ENCODE results near the gene HMGXB3.

DNA sequence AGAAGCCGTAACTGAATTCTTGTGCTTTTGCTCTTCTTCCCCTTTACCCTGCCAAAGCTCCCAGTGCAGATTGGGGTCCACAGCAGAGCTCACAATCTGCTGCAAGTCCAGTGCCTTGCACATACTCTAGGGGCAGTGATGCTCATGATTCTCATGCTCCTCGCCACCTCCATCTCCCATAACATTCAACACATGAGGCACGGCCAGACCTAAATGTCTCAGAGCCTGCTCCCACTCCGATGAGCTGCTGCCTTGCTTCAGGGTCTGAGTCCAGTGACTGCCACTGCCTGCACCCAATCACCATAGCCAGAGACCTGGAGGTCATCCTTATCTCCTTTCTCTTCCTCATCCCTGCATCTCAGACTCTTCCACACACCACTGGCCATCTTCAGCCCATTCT lies 75.3 kb downstream of the HMGXB3 start:
- TF ChIP-seq POLR2AphosphoS5 (IDR thresholded peaks at IDR 0.05) (no peak), POLR2A (IDR thresholded peaks at IDR 0.05; ENCODE audit: low read depth) (no peak), EP300 (IDR thresholded peaks at IDR 0.05) (no peak)
- TF ChIP-seq, protein P1, sequence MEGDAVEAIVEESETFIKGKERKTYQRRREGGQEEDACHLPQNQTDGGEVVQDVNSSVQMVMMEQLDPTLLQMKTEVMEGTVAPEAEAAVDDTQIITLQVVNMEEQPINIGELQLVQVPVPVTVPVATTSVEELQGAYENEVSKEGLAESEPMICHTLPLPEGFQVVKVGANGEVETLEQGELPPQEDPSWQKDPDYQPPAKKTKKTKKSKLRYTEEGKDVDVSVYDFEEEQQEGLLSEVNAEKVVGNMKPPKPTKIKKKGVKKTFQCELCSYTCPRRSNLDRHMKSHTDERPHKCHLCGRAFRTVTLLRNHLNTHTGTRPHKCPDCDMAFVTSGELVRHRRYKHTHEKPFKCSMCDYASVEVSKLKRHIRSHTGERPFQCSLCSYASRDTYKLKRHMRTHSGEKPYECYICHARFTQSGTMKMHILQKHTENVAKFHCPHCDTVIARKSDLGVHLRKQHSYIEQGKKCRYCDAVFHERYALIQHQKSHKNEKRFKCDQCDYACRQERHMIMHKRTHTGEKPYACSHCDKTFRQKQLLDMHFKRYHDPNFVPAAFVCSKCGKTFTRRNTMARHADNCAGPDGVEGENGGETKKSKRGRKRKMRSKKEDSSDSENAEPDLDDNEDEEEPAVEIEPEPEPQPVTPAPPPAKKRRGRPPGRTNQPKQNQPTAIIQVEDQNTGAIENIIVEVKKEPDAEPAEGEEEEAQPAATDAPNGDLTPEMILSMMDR (IDR thresholded peaks at IDR 0.05) = no peak
